ENCODE results near the gene CNGA3. TPM values are rescaled to one million over a fixed set of nuclear protein-coding genes. Genes with fewer than 3 reads are reported as not detected.
"Not testable (repeated sequence)": the region's sequence is repeated elsewhere in the genome, so short reads cannot be mapped to it uniquely, and the experiment has no call there.

CNGA3 gene
- total RNA-seq, 4 donors from 2014 or later: 0.40 to 1.8 (median 1.6) TPM; not detected in 1

DNA sequence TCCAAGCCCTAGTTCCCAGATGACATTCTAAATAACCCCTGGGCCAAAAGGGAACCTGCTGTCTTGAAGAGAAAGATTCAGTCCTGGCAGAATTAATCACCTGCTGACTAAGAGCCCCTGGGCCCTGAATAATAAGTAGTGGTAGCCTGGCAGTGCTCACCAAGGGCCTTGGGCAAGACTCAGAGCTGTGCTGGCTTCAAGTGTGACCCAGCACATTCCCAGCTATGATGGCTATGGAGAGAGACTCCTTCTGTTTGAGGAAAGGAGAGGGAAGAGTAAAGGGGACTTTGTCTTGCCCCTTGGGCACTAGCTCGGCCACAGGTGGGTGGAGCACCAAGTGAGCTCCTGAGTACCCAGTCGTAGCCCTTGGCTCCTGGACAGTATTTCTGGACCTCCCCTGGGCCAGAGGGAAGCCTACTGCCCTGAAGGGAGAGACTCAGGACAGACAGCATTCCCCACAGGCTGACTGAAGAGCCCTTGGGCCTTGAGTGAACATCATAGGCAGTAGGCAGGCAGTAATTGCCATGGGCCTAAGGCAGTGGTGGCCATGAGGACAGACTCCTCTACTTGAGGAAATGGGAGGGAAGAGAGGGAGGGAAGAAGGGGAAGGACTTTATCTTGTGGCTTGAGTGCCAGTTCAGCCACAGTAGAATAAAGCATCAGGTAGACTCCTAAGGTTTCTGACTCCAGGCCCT is 58.4 kb downstream of the CNGA3 start:
- H3K27me3 ChIP-seq: no peaks in the 10 kb centered on the region
- no peaks in the 10 kb centered on the region for H3K4me1 ChIP-seq
- no peak for TF ChIP-seq POLR2A (IDR thresholded peaks at IDR 0.05)
- TF ChIP-seq EP300 (IDR thresholded peaks at IDR 0.05; ENCODE audit: low read depth): no peak
- TF ChIP-seq, protein P1, sequence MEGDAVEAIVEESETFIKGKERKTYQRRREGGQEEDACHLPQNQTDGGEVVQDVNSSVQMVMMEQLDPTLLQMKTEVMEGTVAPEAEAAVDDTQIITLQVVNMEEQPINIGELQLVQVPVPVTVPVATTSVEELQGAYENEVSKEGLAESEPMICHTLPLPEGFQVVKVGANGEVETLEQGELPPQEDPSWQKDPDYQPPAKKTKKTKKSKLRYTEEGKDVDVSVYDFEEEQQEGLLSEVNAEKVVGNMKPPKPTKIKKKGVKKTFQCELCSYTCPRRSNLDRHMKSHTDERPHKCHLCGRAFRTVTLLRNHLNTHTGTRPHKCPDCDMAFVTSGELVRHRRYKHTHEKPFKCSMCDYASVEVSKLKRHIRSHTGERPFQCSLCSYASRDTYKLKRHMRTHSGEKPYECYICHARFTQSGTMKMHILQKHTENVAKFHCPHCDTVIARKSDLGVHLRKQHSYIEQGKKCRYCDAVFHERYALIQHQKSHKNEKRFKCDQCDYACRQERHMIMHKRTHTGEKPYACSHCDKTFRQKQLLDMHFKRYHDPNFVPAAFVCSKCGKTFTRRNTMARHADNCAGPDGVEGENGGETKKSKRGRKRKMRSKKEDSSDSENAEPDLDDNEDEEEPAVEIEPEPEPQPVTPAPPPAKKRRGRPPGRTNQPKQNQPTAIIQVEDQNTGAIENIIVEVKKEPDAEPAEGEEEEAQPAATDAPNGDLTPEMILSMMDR (IDR thresholded peaks at IDR 0.05): no peak
- TF ChIP-seq POLR2AphosphoS5 (IDR thresholded peaks at IDR 0.05): no peak
- no peaks in the 10 kb centered on the region for H3K9me3 ChIP-seq
- no peak overlapping the region for H3K4me3 ChIP-seq
- no peaks in the 10 kb centered on the region for H3K36me3 ChIP-seq
- WGBS, 2 donors (ENCODE audit: low coverage in 1 of 2): 85% methylated on average over 2 of the region's 2 CpGs; no CpG with 5 or more reads in 1 of the 2 donors
- no peak overlapping the region for H3K27ac ChIP-seq
- in situ Hi-C loops (cut with MboI; ENCODE audit: low pct_ligation_motif_present in 1 of 4, low pct_unique_long_range_greater_than_20kb in 1 of 4, low sequenced_read_pairs in 3 of 4): loop anchor here (25.0 kb wide), 6 partner anchors 108 to 658 kb away; no protein-coding TSS in a partner anchor
- intact Hi-C loops (cut with DNase I; ENCODE audit: low total_unique reads): no loop called here
- no peak for DNase-seq

DNA sequence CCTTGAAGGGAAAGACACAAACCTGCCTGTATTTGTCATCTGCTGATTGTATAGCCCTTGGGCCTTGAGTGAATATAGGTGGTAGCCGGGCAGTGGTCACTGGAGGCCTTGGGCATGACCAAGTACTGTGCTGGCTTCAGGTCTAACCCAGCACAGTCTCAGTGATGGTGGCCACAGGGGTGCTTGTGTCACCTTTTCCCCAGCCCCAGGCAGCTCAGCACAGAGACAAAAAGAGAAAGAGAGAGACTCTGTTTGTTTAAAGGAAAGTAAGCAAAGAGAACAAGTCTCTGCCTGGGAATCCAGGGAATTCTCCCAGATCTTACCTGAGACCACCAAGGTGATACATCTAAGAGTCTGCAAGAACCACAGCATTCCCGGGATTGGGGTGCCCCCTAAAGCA is 59.0 kb downstream of the CNGA3 start:
- Histone ChIP-seq H3K4me1 (no peaks in the 10 kb centered on the region), H3K27me3 (no peaks in the 10 kb centered on the region), H3K27ac (no peak overlapping the region), H3K36me3 (no peaks in the 10 kb centered on the region), H3K9me3 (no peaks in the 10 kb centered on the region), H3K4me3 (no peak overlapping the region)
- intact Hi-C loops (cut with DNase I; ENCODE audit: low total_unique reads) (no loop called here), in situ Hi-C loops (cut with MboI; ENCODE audit: low pct_ligation_motif_present in 1 of 4, low pct_unique_long_range_greater_than_20kb in 1 of 4, low sequenced_read_pairs in 3 of 4) (loop anchor here (25.0 kb wide), 6 partner anchors 107 to 657 kb away; no protein-coding TSS in a partner anchor)
- no peak for DNase-seq
- TF ChIP-seq POLR2AphosphoS5 (IDR thresholded peaks at IDR 0.05) (no peak), EP300 (IDR thresholded peaks at IDR 0.05; ENCODE audit: low read depth) (no peak), POLR2A (IDR thresholded peaks at IDR 0.05) (no peak)
- TF ChIP-seq, protein P1 (IDR thresholded peaks at IDR 0.05): no peak
- WGBS, 2 donors (ENCODE audit: low coverage in 1 of 2): 89 to 100% methylated on average over 1 to 2 of the region's 2 CpGs

GRCh38 chr2:98408155-98408554 is 61.9 kb downstream of the CNGA3 start:
- H3K27ac ChIP-seq: no peak overlapping the region
- intact Hi-C loops (cut with DNase I; ENCODE audit: low total_unique reads): no loop called here
- in situ Hi-C loops (cut with MboI; ENCODE audit: low pct_ligation_motif_present in 1 of 4, low pct_unique_long_range_greater_than_20kb in 1 of 4, low sequenced_read_pairs in 3 of 4): loop anchor here (25.0 kb wide), 6 partner anchors 104 to 654 kb away; no protein-coding TSS in a partner anchor
- H3K9me3 ChIP-seq: no peaks in the 10 kb centered on the region
- no peaks in the 10 kb centered on the region for H3K36me3 ChIP-seq
- H3K4me3 ChIP-seq: no peak overlapping the region
- WGBS, 2 donors (ENCODE audit: low coverage in 1 of 2): 82 to 88% methylated on average over 5 of the region's 5 CpGs
- no peak for DNase-seq
- no peaks in the 10 kb centered on the region for H3K27me3 ChIP-seq
- no peaks in the 10 kb centered on the region for H3K4me1 ChIP-seq
- TF ChIP-seq POLR2A (IDR thresholded peaks at IDR 0.05) (no peak), EP300 (IDR thresholded peaks at IDR 0.05; ENCODE audit: low read depth) (no peak), POLR2AphosphoS5 (IDR thresholded peaks at IDR 0.05) (no peak)
- TF ChIP-seq, protein P1 (IDR thresholded peaks at IDR 0.05): no peak

DNA sequence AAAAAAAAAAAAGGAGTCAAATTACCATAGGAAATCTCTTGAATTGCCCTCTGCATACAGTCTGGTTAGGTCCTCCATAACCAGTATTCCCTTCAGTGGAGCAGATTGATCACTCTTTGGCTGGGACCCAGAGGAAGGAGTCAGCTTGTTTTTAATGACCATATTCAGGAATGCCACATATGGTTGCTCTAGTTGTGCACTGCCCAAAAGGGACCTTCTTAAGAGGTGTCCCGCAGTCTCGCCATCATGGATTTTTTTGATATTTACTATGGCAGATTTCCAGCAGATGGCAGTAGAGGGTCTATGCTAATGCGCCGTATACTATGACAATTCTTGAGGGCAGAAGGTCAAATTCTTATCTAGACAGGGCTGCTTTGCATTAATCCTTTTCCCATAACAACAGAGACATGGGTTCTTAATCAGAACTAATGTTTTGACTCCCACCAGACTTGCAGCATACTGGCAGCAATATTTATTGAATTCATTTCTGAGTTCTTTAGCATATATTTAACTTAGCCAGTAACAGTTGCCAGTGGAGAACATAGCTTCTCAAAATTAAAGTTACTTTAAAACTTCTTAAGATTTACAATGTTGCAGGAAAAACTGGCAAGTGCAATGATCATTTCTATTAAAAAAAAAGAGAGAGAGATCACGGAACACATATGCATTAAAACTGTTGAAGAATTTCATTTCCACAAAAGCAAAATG is 66.6 kb downstream of the CNGA3 start:
- H3K4me3 ChIP-seq: no peak overlapping the region
- no peaks in the 10 kb centered on the region for H3K4me1 ChIP-seq
- WGBS, 2 donors (ENCODE audit: low coverage in 1 of 2): 14 to 26% methylated on average over 3 to 5 of the region's 5 CpGs
- H3K36me3 ChIP-seq: no peaks in the 10 kb centered on the region
- TF ChIP-seq POLR2AphosphoS5 (IDR thresholded peaks at IDR 0.05) (peak in 1 of 3 donors; percentile 16), EP300 (IDR thresholded peaks at IDR 0.05; ENCODE audit: low read depth) (no peak), POLR2A (IDR thresholded peaks at IDR 0.05) (no peak)
- TF ChIP-seq, protein P1 (IDR thresholded peaks at IDR 0.05): peak; percentile 75 to 80 (median 76)
- no peaks in the 10 kb centered on the region for H3K27me3 ChIP-seq
- in situ Hi-C loops (cut with MboI; ENCODE audit: low pct_ligation_motif_present in 1 of 4, low pct_unique_long_range_greater_than_20kb in 1 of 4, low sequenced_read_pairs in 3 of 4): loop anchor here (10.0 to 25.0 kb wide), 8 partner anchors 99 to 649 kb away; partner anchors contain the start of genes COA5 (in 1 of the 4) and UNC50 (in 1 of the 4)
- no peaks in the 10 kb centered on the region for H3K9me3 ChIP-seq
- intact Hi-C loops (cut with DNase I; ENCODE audit: low total_unique reads): no loop called here
- no peak overlapping the region for H3K27ac ChIP-seq
- DNase-seq: peak; percentile 48

DNA sequence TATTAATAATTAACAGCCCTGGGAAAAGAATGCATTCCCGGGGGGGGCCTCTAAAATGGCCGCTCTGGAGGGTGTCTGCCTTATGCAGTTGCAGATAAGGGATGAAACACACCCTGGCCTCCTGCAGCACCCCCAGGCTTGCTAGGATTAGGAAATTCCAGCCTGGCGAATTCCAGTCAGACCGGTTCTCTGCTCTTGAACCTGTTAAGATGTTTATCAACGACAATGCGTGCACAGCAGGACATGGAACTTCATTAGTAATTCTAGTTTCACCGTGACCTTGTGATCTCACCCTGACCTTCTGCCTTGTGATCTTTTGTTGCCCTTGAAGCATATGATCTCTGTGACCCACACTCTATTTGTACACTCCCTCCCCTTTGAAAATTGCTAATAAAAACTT is 68.0 kb downstream of the CNGA3 start:
- H3K4me3 ChIP-seq; intact Hi-C loops (cut with DNase I; ENCODE audit: low total_unique reads); H3K36me3 ChIP-seq; H3K27me3 ChIP-seq; DNase-seq; H3K9me3 ChIP-seq; H3K27ac ChIP-seq; H3K4me1 ChIP-seq: not testable (repeated sequence)
- WGBS, 2 donors (ENCODE audit: low coverage in 1 of 2): 90 to 93% methylated on average over 2 to 7 of the region's 7 CpGs
- in situ Hi-C loops (cut with MboI; ENCODE audit: low pct_ligation_motif_present in 1 of 4, low pct_unique_long_range_greater_than_20kb in 1 of 4, low sequenced_read_pairs in 3 of 4): loop anchor here (10.0 to 25.0 kb wide), 8 partner anchors 98 to 648 kb away; partner anchors contain the start of genes COA5 (in 1 of the 4) and UNC50 (in 1 of the 4)

DNA sequence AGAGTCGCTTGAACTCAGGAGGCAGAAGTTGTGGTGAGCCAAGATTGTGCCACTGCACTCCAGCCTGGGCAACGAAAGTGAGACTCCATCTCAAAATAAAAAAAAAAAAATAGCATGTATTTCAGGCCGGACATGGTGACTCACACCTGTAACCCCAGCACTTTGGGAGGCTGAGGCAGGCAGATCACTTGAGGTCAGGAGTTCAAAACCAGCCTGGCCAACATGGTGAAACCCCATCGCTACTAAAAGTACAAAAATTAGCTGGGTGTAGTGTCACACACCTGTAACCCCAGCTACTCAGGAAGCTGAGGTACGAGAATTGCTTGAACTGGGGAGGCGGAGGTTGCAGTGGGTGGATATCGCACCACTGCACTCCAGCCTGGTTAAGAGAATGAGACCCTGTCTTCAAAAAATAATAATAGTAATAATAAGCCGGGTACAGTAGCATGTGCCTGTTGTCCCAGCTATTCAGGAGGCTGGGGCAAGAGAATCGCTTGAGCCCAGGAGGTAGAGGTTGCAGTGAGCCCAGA is 69.5 kb downstream of the CNGA3 start:
- H3K4me3 ChIP-seq; H3K27me3 ChIP-seq; H3K36me3 ChIP-seq; H3K9me3 ChIP-seq; H3K4me1 ChIP-seq; DNase-seq; intact Hi-C loops (cut with DNase I; ENCODE audit: low total_unique reads); H3K27ac ChIP-seq: not testable (repeated sequence)
- in situ Hi-C loops (cut with MboI; ENCODE audit: low pct_ligation_motif_present in 1 of 4, low pct_unique_long_range_greater_than_20kb in 1 of 4, low sequenced_read_pairs in 3 of 4): loop anchor here (10.0 to 25.0 kb wide), 8 partner anchors 97 to 647 kb away; partner anchors contain the start of genes COA5 (in 1 of the 4) and UNC50 (in 1 of the 4)
- WGBS, 2 donors (ENCODE audit: low coverage in 1 of 2): 85 to 91% methylated on average over 5 to 9 of the region's 9 CpGs
